ENCODE data around the gene TTLL13. TPM values are rescaled to one million over a fixed set of nuclear protein-coding genes. Genes with fewer than 3 reads are reported as not detected.

Gene TTLL13
- total RNA-seq, 6 donors from 2014 or later = 0.39 to 0.89 (median 0.49) TPM; not detected in 3

GRCh38 chr15:90227336-90227735, 22.0 kb upstream of the TTLL13 start:
- 80 to 89% methylated on average over 1 to 7 of the region's 7 CpGs for WGBS, 2 donors
- H3K4me1 ChIP-seq = peaks cover 20 to 39% (median 28%) of the 10 kb centered on the region in 4 donors
- no peak for TF ChIP-seq CTCF (IDR thresholded peaks at IDR 0.05)
- TF ChIP-seq POLR2AphosphoS5 (IDR thresholded peaks at IDR 0.05) = no peak
- TF ChIP-seq POLR2A (IDR thresholded peaks at IDR 0.05) = no peak
- no peak for TF ChIP-seq EP300 (IDR thresholded peaks at IDR 0.05)
- no peaks in the 10 kb centered on the region for H3K27me3 ChIP-seq
- no peak for ATAC-seq (ENCODE audit: low FRiP score in 2 of 2)
- no peak overlapping the region for H3K27ac ChIP-seq
- no peak for DNase-seq
- H3K36me3 ChIP-seq = peaks cover 25 to 93% (median 73%) of the 10 kb centered on the region in 4 donors
- H3K4me3 ChIP-seq = no peak overlapping the region
- H3K9me3 ChIP-seq = no peaks in the 10 kb centered on the region

- 95 to 98% methylated on average over 25 to 32 of the region's 38 CpGs for WGBS, 2 donors
- Histone ChIP-seq H3K27ac (no peak overlapping the region), H3K36me3 (peaks cover 25 to 87% (median 71%) of the 10 kb centered on the region in 4 donors), H3K4me1 (peaks cover 27 to 47% (median 36%) of the 10 kb centered on the region in 4 donors), H3K4me3 (no peak overlapping the region), H3K27me3 (no peaks in the 10 kb centered on the region), H3K9me3 (no peaks in the 10 kb centered on the region)
- DNase-seq (peak in 1 of 2 donors; percentile 75), ATAC-seq (ENCODE audit: low FRiP score in 2 of 2) (no peak)
- no peak for TF ChIP-seq POLR2A (IDR thresholded peaks at IDR 0.05)
- TF ChIP-seq CTCF (IDR thresholded peaks at IDR 0.05) = no peak
- TF ChIP-seq POLR2AphosphoS5 (IDR thresholded peaks at IDR 0.05) = no peak
- no peak for TF ChIP-seq EP300 (IDR thresholded peaks at IDR 0.05)
Observed at GRCh38 chr15:90227816-90228772, 21.3 kb upstream of the TTLL13 start.

GRCh38 chr15:90228960-90229359, 20.4 kb upstream of the TTLL13 start:
- TF ChIP-seq CTCF (IDR thresholded peaks at IDR 0.05) (no peak), EP300 (IDR thresholded peaks at IDR 0.05) (no peak), POLR2A (IDR thresholded peaks at IDR 0.05) (no peak), POLR2AphosphoS5 (IDR thresholded peaks at IDR 0.05) (no peak)
- H3K36me3 ChIP-seq = peaks cover 19 to 78% (median 63%) of the 10 kb centered on the region in 4 donors
- no peak for ATAC-seq (ENCODE audit: low FRiP score in 2 of 2)

GRCh38 chr15:90230071-90230494, 19.3 kb upstream of the TTLL13 start:
- TF ChIP-seq EP300 (IDR thresholded peaks at IDR 0.05) = no peak
- TF ChIP-seq POLR2A (IDR thresholded peaks at IDR 0.05) = no peak
- no peak for TF ChIP-seq CTCF (IDR thresholded peaks at IDR 0.05)
- no peak for TF ChIP-seq POLR2AphosphoS5 (IDR thresholded peaks at IDR 0.05)
- WGBS, 2 donors = 75 to 76% methylated on average over 12 of the region's 12 CpGs
- H3K4me3 ChIP-seq = no peak overlapping the region
- peaks cover 14 to 67% (median 51%) of the 10 kb centered on the region in 4 donors for H3K36me3 ChIP-seq
- no peaks in the 10 kb centered on the region for H3K27me3 ChIP-seq
- H3K27ac ChIP-seq = peak overlapping the region in 3 of 4 donors; percentile 42 to 97 (median 84)
- peaks cover 28 to 49% (median 43%) of the 10 kb centered on the region in 4 donors for H3K4me1 ChIP-seq
- DNase-seq = no peak
- H3K9me3 ChIP-seq = no peaks in the 10 kb centered on the region
- ATAC-seq (ENCODE audit: low FRiP score in 2 of 2) = no peak

More at GRCh38 chr15:90228960-90229359, 20.4 kb upstream of the TTLL13 start:
- no peak for DNase-seq
- Histone ChIP-seq H3K9me3 (no peaks in the 10 kb centered on the region), H3K27ac (no peak overlapping the region), H3K27me3 (no peaks in the 10 kb centered on the region), H3K4me3 (no peak overlapping the region), H3K4me1 (peaks cover 27 to 49% (median 37%) of the 10 kb centered on the region in 4 donors)
- WGBS, 2 donors = 89 to 97% methylated on average over 15 of the region's 15 CpGs

All from upper lobe of left lung (tissue), 6 donors.